Measurements from ENCODE around the gene HPN.
"Not testable (repeated sequence)": the region's sequence is repeated elsewhere in the genome, so short reads cannot be mapped to it uniquely, and the experiment has no call there.

The HPN gene

GRCh38 chr19:35011091-35011689 is 30.3 kb upstream of the HPN start:
- H3K4me3 ChIP-seq (replicated peaks in 1 of 2; ENCODE audit: low read depth in 2 of 2, low read length in 2 of 2) = no peak overlapping the region
- TF ChIP-seq CTCF (IDR thresholded peaks at IDR 0.05; ENCODE audit: low read depth, low read length) = no peak

GRCh38 chr19:35011737-35012682 is 29.5 kb upstream of the HPN start:
- H3K4me3 ChIP-seq (replicated peaks in 1 of 2; ENCODE audit: low read depth in 2 of 2, low read length in 2 of 2) = no peak overlapping the region
- no peak for TF ChIP-seq CTCF (IDR thresholded peaks at IDR 0.05; ENCODE audit: low read depth, low read length)
- no peak for DNase-seq (ENCODE audit: low read depth in 2 of 2)

More at GRCh38 chr19:35011091-35011689, 30.3 kb upstream of the HPN start:
- DNase-seq (ENCODE audit: low read depth in 2 of 2) = no peak

- DNase-seq (ENCODE audit: low read depth in 2 of 2) = peak; percentile 75 to 82
- TF ChIP-seq CTCF (IDR thresholded peaks at IDR 0.05; ENCODE audit: low read depth, low read length) = peak; percentile 99
- no peak overlapping the region for H3K4me3 ChIP-seq (replicated peaks in 1 of 2; ENCODE audit: low read depth in 2 of 2, low read length in 2 of 2)
Observed at GRCh38 chr19:35013041-35013819, 28.3 kb upstream of the HPN start.

GRCh38 chr19:35013820-35014754 is 27.4 kb upstream of the HPN start:
- no peak overlapping the region for H3K4me3 ChIP-seq (replicated peaks in 1 of 2; ENCODE audit: low read depth in 2 of 2, low read length in 2 of 2)
- no peak for TF ChIP-seq CTCF (IDR thresholded peaks at IDR 0.05; ENCODE audit: low read depth, low read length)
- no peak for DNase-seq (ENCODE audit: low read depth in 2 of 2)

- not testable (repeated sequence) for DNase-seq (ENCODE audit: low read depth in 2 of 2); H3K4me3 ChIP-seq (replicated peaks in 1 of 2; ENCODE audit: low read depth in 2 of 2, low read length in 2 of 2)
Observed at GRCh38 chr19:35014774-35015173, 26.7 kb upstream of the HPN start.

GRCh38 chr19:35015270-35015953 is 26.1 kb upstream of the HPN start:
- TF ChIP-seq CTCF (IDR thresholded peaks at IDR 0.05; ENCODE audit: low read depth, low read length) = no peak
- peak in 1 of 2 donors; percentile 20 for DNase-seq (ENCODE audit: low read depth in 2 of 2)
- H3K4me3 ChIP-seq (replicated peaks in 1 of 2; ENCODE audit: low read depth in 2 of 2, low read length in 2 of 2) = no peak overlapping the region

Measured in cardiac fibroblast (primary cell).